ENCODE data around the gene POP4. TPM values are rescaled to one million over a fixed set of nuclear protein-coding genes. Genes with fewer than 3 reads are reported as not detected.

The POP4 gene
- total and polyA plus RNA-seq, 9 of the 15 experiments (the other 6 are each of a cell fraction or from before 2014, with no cell fraction given) = 42.1 to 128 (median 99.0) TPM

DNA sequence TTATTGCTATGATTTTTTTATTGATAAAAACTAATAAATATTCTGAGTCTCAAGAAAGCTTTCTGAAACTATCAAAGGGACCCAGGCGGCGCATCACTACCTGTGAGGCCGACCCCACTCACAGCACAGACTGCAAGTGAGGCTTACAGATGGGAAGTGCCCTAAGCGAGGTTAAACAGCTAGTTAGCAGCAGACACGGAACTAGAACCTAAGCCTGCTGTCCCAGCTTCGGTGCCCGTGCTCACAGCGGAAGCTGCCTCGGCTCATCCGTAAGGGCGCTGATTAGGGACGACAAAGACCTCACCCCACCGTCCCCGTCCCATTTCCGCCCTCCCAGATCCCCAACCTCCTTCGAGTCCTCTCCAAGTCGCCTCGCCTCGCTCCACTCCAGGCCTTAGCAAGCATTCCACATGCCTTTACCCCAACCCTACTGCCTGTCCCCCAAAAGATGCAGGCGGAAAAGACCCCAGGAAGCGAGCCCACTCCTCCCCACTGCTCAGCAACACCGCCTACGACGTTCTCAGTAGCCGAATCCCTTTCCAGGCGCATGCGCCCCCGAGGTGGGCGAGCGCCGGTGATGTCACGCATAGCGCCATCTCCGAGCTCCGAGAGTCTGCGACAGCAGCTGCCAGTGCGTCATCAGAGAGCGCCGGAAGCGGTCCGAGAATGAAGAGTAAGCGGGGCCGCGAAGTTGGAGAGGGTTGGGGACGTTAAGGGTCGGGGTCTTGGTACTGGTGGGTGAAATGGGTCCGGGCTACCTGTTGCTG lies at the start of gene POP4 (continued):
- TF ChIP-seq THAP12 (CRISPR knock-in tag; IDR thresholded peaks at IDR 0.05) (peak; percentile 54; the same call in 1 of the 2 replicates), ATF7 (IDR thresholded peaks at IDR 0.05) (peak; percentile 95), EP300 (IDR thresholded peaks at IDR 0.05; ENCODE audit: low read length) (0 out of 2 replicates have a peak, but pooled peaks have one; percentile 9), KLF1 (tag; IDR thresholded peaks at IDR 0.05) (peak; percentile 40; the same call in 1 of the 2 replicates), BRF1 (IDR thresholded peaks at IDR 0.05; ENCODE audit: borderline replicate concordance, extremely low read depth, insufficient read length) (no peak), ZNF282 (CRISPR knock-in tag; IDR thresholded peaks at IDR 0.05) (no peak), ARID4B (CRISPR knock-in tag; IDR thresholded peaks at IDR 0.05) (peak; percentile 88), CEBPZ (IDR thresholded peaks at IDR 0.05; ENCODE audit: borderline replicate concordance, low read depth, low read length) (peak; percentile 37; the same call in 1 of the 2 replicates), DMBX1 (CRISPR knock-in tag; IDR thresholded peaks at IDR 0.05; ENCODE audit: borderline replicate concordance) (0 out of 2 replicates have a peak, but pooled peaks have one; percentile 4), SIN3B (IDR thresholded peaks at IDR 0.05; ENCODE audit: low read depth) (peak; percentile 97), RCOR1 (IDR thresholded peaks at IDR 0.05; ENCODE audit: borderline replicate concordance in 1 of 2, low read depth in 2 of 2, low read length in 2 of 2) (peak in 1 of 2 experiments; percentile 54; a peak in 1 of 4 replicates), MYNN (IDR thresholded peaks at IDR 0.05) (0 out of 2 replicates have a peak, but pooled peaks have one; percentile 40), MYNN (CRISPR knock-in tag; IDR thresholded peaks at IDR 0.05) (no peak)
- TF ChIP-seq, protein P1, sequence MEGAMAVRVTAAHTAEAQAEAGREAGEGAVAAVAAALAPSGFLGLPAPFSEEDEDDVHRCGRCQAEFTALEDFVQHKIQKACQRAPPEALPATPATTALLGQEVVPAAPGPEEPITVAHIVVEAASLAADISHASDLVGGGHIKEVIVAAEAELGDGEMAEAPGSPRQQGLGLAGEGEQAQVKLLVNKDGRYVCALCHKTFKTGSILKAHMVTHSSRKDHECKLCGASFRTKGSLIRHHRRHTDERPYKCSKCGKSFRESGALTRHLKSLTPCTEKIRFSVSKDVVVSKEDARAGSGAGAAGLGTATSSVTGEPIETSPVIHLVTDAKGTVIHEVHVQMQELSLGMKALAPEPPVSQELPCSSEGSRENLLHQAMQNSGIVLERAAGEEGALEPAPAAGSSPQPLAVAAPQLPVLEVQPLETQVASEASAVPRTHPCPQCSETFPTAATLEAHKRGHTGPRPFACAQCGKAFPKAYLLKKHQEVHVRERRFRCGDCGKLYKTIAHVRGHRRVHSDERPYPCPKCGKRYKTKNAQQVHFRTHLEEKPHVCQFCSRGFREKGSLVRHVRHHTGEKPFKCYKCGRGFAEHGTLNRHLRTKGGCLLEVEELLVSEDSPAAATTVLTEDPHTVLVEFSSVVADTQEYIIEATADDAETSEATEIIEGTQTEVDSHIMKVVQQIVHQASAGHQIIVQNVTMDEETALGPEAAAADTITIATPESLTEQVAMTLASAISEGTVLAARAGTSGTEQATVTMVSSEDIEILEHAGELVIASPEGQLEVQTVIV (CRISPR knock-in tag; IDR thresholded peaks at IDR 0.05; ENCODE audit: borderline replicate concordance) = peak; percentile 28; the same call in 1 of the 2 replicates

All from K562 (cell line).